Activated B cell treated with CpG ODN at 0.5 μM for 24 hours (primary cell): Measurements from ENCODE around the gene MOB1B. TPM values are rescaled to one million over a fixed set of nuclear protein-coding genes. Genes with fewer than 3 reads are reported as not detected.

Experiments used
- ATAC-seq: fragments of 200-7000 bp; cut with Tn5 transposase; one replicate; pipeline ENCODE4 v1.10.0; 2021; ENCODE audit warnings: low read depth, mild to moderate bottlenecking, moderate library complexity
- CTCF ChIA-PET: fragments of 350-600 bp; sonication (Branson Sonifier 250); formaldehyde crosslinking; loops from one replicate; lab custom pipeline; 2021; ENCODE audit warnings: antibody characterized with exemption; lab: Charles Lee
- POLR2A ChIA-PET: fragments of 350-600 bp; sonication (Branson Sonifier 250); formaldehyde crosslinking; loops from one replicate; lab custom pipeline; 2021; ENCODE audit warnings: antibody characterized with exemption; lab: Charles Lee
- DNase-seq: peaks from one replicate; pipeline ENCODE4 v3.0.0; 2022
- H3K27ac Mint-ChIP-seq: one replicate; pipeline ENCODE4 v1.8.0; 2020; ENCODE audit warnings: mixed read lengths
- H3K27me3 Mint-ChIP-seq: one replicate; pipeline ENCODE4 v1.8.0; 2021; ENCODE audit warnings: mixed read lengths
- H3K36me3 Mint-ChIP-seq: one replicate; pipeline ENCODE4 v1.8.0; 2021; ENCODE audit warnings: low read depth, mixed read lengths
- H3K4me1 Mint-ChIP-seq: one replicate; pipeline ENCODE4 v1.8.0; 2021; ENCODE audit warnings: mixed read lengths
- H3K4me3 Mint-ChIP-seq: one replicate; pipeline ENCODE4 v1.8.0; 2020; ENCODE audit warnings: mild to moderate bottlenecking, mixed read lengths
- H3K9me3 Mint-ChIP-seq: one replicate; pipeline ENCODE4 v1.8.0; 2020; ENCODE audit warnings: mixed read lengths
- intact Hi-C: fragments of 100-400 bp; cut with micrococcal nuclease; formaldehyde crosslinking; loops from one replicate; pipeline ENCODE4 v1.15.1; 2024
- total RNA-seq: library from RNA; stranded (reverse); gene quantifications from 2 replicates; pipeline ENCODE4 v1.2.3, GENCODE V29; 2022
- TF ChIP-seq, protein P1 (sequence below): fragments of 200-600 bp; IDR thresholded peaks from one replicate; pipeline ENCODE4 v1.8.0; 2022; ENCODE audit warnings: antibody characterized with exemption, mild to moderate bottlenecking

MOB1B gene
- total RNA-seq, 1 donor from 2014 or later = 23.4 TPM

DNA sequence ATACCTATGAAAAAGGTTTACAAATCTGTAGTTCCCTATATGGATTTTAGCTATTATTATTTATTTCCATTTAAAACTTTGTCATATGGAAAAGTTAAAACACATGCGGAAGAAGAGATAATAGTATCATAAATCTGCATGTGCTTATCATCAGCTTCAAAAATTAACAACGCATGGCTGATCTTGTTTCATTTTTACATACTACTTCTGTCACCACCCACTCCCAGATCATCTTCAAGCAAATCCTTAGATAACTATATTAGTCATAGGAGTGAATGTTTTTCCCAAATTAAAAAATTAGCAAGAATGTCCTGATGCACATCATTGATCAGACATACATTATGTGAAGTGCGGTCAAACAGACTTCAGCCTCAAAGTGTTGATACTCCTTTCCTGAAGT lies 24.6 kb upstream of the MOB1B start:
- no peaks in the 10 kb centered on the region for H3K9me3 Mint-ChIP-seq
- TF ChIP-seq, protein P1, sequence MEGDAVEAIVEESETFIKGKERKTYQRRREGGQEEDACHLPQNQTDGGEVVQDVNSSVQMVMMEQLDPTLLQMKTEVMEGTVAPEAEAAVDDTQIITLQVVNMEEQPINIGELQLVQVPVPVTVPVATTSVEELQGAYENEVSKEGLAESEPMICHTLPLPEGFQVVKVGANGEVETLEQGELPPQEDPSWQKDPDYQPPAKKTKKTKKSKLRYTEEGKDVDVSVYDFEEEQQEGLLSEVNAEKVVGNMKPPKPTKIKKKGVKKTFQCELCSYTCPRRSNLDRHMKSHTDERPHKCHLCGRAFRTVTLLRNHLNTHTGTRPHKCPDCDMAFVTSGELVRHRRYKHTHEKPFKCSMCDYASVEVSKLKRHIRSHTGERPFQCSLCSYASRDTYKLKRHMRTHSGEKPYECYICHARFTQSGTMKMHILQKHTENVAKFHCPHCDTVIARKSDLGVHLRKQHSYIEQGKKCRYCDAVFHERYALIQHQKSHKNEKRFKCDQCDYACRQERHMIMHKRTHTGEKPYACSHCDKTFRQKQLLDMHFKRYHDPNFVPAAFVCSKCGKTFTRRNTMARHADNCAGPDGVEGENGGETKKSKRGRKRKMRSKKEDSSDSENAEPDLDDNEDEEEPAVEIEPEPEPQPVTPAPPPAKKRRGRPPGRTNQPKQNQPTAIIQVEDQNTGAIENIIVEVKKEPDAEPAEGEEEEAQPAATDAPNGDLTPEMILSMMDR = no peak
- no peak overlapping the region for H3K27ac Mint-ChIP-seq
- intact Hi-C loops = no loop called here
- ChIA-PET CTCF (no interaction called here), POLR2A (no interaction called here)
- no peak for ATAC-seq
- H3K27me3 Mint-ChIP-seq = no peaks in the 10 kb centered on the region
- no peaks in the 10 kb centered on the region for H3K36me3 Mint-ChIP-seq
- peaks cover 29% of the 10 kb centered on the region for H3K4me1 Mint-ChIP-seq
- no peak overlapping the region for H3K4me3 Mint-ChIP-seq
- no peak for DNase-seq

GRCh38 chr4:70880739-70881138 lies 21.4 kb upstream of the MOB1B start:
- Mint-ChIP-seq H3K36me3 (no peaks in the 10 kb centered on the region), H3K9me3 (peaks cover 3% of the 10 kb centered on the region), H3K27ac (no peak overlapping the region), H3K4me3 (no peak overlapping the region), H3K4me1 (peaks cover 8% of the 10 kb centered on the region), H3K27me3 (no peaks in the 10 kb centered on the region)
- ATAC-seq = no peak
- DNase-seq = no peak
- intact Hi-C loops = no loop called here
- ChIA-PET CTCF (no interaction called here), POLR2A (interaction anchor here (0.7 kb wide), 1 partner anchor 122 kb away, joined by 3 read pairs; no protein-coding TSS in a partner anchor)
- TF ChIP-seq, protein P1 = no peak

DNA sequence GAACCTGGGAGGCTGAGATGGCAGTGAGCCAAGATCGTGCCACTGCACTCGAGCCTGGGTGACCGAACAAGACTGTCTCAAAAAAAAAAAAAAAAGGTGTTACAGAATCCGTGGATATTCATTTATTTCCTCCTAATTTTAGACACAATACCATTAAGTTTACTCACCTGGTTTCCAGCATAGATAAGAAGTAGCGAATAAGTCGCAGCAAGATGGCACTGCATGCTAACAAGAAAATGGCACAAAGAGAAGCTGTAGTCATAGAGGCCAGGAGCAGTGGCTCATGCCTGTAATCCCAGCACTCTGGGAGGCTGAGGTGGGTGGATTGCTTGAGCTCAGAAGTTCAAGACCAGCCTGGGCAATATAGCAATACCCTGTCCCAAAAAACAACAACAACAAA lies 17.0 kb upstream of the MOB1B start:
- ATAC-seq = no peak
- ChIA-PET POLR2A (interaction anchor here (0.6 to 1.0 kb wide), 2 partner anchors 17 to 219 kb away, joined by 3 read pairs; partner anchors contain the start of genes JCHAIN and MOB1B), CTCF (interaction anchor here (1.2 kb wide), 1 partner anchor 233 kb away, joined by 3 read pairs; no protein-coding TSS in a partner anchor)
- DNase-seq = no peak
- TF ChIP-seq, protein P1 = no peak
- intact Hi-C loops = no loop called here
- no peak overlapping the region for H3K4me3 Mint-ChIP-seq
- no peaks in the 10 kb centered on the region for H3K36me3 Mint-ChIP-seq
- H3K27ac Mint-ChIP-seq = no peak overlapping the region
- H3K27me3 Mint-ChIP-seq = no peaks in the 10 kb centered on the region
- H3K4me1 Mint-ChIP-seq = no peaks in the 10 kb centered on the region
- peaks cover 3% of the 10 kb centered on the region for H3K9me3 Mint-ChIP-seq

- intact Hi-C loops = no loop called here
- no peak overlapping the region for H3K27ac Mint-ChIP-seq
- peaks cover 6% of the 10 kb centered on the region for H3K4me1 Mint-ChIP-seq
- H3K27me3 Mint-ChIP-seq = no peaks in the 10 kb centered on the region
- TF ChIP-seq, protein P1 = no peak
- no peaks in the 10 kb centered on the region for H3K9me3 Mint-ChIP-seq
- POLR2A ChIA-PET = no interaction called here
- no peak overlapping the region for H3K4me3 Mint-ChIP-seq
- H3K36me3 Mint-ChIP-seq = no peaks in the 10 kb centered on the region
- ATAC-seq (no peak), DNase-seq (no peak)
- CTCF ChIA-PET = no interaction called here
Measured at GRCh38 chr4:70892086-70892769, 9.9 kb upstream of the MOB1B start.

DNA sequence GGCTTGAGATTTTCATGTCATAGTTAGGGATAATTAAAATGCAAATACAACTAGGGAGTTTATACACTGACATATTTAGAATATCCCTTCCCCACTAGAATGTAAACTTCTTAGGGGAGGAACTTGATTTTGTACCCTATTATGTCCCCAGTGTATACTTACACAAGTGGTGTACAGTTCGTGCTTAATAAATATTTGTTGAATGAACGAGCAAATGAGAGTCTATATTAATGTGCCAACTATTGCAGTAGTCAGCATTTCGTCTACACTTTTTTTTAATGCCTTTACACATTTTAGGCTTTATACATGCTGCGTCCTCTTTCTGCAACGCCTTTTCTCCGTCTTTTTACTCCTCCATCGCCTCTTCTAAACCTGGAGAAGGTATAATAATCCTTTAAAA lies 8.4 kb upstream of the MOB1B start:
- H3K9me3 Mint-ChIP-seq = no peaks in the 10 kb centered on the region
- intact Hi-C loops = no loop called here
- H3K4me1 Mint-ChIP-seq = peaks cover 6% of the 10 kb centered on the region
- DNase-seq (no peak), ATAC-seq (no peak)
- no peaks in the 10 kb centered on the region for H3K27me3 Mint-ChIP-seq
- H3K36me3 Mint-ChIP-seq = no peaks in the 10 kb centered on the region
- ChIA-PET CTCF (no interaction called here), POLR2A (interaction anchor here (0.8 to 1.0 kb wide), 2 partner anchors 10 to 101 kb away, joined by 3 read pairs; no protein-coding TSS in a partner anchor)
- H3K27ac Mint-ChIP-seq = no peak overlapping the region
- H3K4me3 Mint-ChIP-seq = no peak overlapping the region
- TF ChIP-seq, protein P1 = no peak
